Neural cell (in vitro differentiated cells): ENCODE measurements around the gene TGOLN2. TPM values are rescaled to one million over a fixed set of nuclear protein-coding genes. Genes with fewer than 3 reads are reported as not detected.

Experiments
- H2AFZ ChIP-seq: fragments of 200-600, 300-800 bp; sonication (generic), shearing (Covaris generic); 2 replicates; pipeline ENCODE4 v1.6.0; 2014; ENCODE audit warnings: low read depth, mild to moderate bottlenecking, antibody characterized with exemption, low read length, moderate library complexity
- H3F3A ChIP-seq: fragments of 200-600 bp; shearing (Covaris generic); 2 replicates; pipeline ENCODE4 v1.6.1; 2016; ENCODE audit warnings: mild to moderate bottlenecking, moderate library complexity, mixed read lengths, antibody characterized with exemption, low read length; ENCODE audit not compliant: insufficient read depth, poor library complexity, severe bottlenecking
- H3K27ac ChIP-seq: fragments of 200-600, 300-800 bp; sonication (generic), shearing (Covaris generic); 2 replicates; pipeline ENCODE4 v1.5.1; 2014; ENCODE audit warnings: mild to moderate bottlenecking, low read length, moderate library complexity
- H3K27me3 ChIP-seq: fragments of 300-800, 200-600 bp; sonication (generic), shearing (Covaris generic); 2 replicates; pipeline ENCODE4 v1.6.0; 2014; ENCODE audit warnings: mild to moderate bottlenecking, low read depth, low read length, moderate library complexity; ENCODE audit not compliant: insufficient read depth
- H3K36me3 ChIP-seq: fragments of 300-800, 200-600 bp; sonication (generic), shearing (Covaris generic); 2 replicates; pipeline ENCODE4 v1.5.1; 2014; ENCODE audit warnings: mild to moderate bottlenecking, antibody characterized with exemption, low read length, moderate library complexity; ENCODE audit not compliant: insufficient read depth
- H3K4me2 ChIP-seq: fragments of 300-800, 200-600 bp; sonication (generic), shearing (Covaris generic); 2 replicates; pipeline ENCODE4 v1.6.0; 2014; ENCODE audit warnings: mild to moderate bottlenecking, low read length
- H3K4me3 ChIP-seq: fragments of 300-800, 200-600 bp; sonication (generic), shearing (Covaris generic); 2 replicates; pipeline ENCODE4 v1.5.1; 2014; ENCODE audit warnings: mild to moderate bottlenecking, low read length, moderate library complexity
- H3K79me2 ChIP-seq: fragments of 200-600 bp; shearing (Covaris generic); replicated peaks from 2 replicates; pipeline ENCODE4 v1.6.0; 2014; ENCODE audit warnings: mild to moderate bottlenecking, low read length, moderate library complexity; ENCODE audit not compliant: insufficient read depth
- H3K9ac ChIP-seq: fragments of 300-800, 200-600 bp; sonication (generic), shearing (Covaris generic); 2 replicates; pipeline ENCODE4 v1.6.1; 2016; ENCODE audit warnings: mild to moderate bottlenecking, low read length, mixed read lengths
- H3K9me2 ChIP-seq: fragments of 200-600 bp; shearing (Covaris generic); 2 replicates; pipeline ENCODE4 v1.6.1; 2016; ENCODE audit warnings: mild to moderate bottlenecking, low read length, mixed read lengths; ENCODE audit not compliant: insufficient read depth
- H3K9me3 ChIP-seq: fragments of 200-600, 300-800 bp; sonication (generic), shearing (Covaris generic); 2 replicates; pipeline ENCODE4 v1.6.1; 2016; ENCODE audit warnings: mild to moderate bottlenecking, mixed run types, low read length, moderate library complexity, mixed read lengths
- H4K20me1 ChIP-seq: fragments of 200-600 bp; shearing (Covaris generic); 2 replicates; pipeline ENCODE4 v1.6.1; 2016; ENCODE audit warnings: mild to moderate bottlenecking, mixed run types; ENCODE audit not compliant: insufficient read depth
- EZH2 ChIP-seq: fragments of 200-600, 300-800 bp; shearing (Covaris generic), sonication (generic); IDR thresholded peaks from 2 replicates; pipeline ENCODE4 v1.6.1; 2014; ENCODE audit warnings: antibody characterized with exemption, low read length, borderline replicate concordance, mild to moderate bottlenecking; ENCODE audit not compliant: insufficient read depth, poor library complexity, severe bottlenecking
- polyA plus RNA-seq: library from polyadenylated mRNA; depleted of rRNA; stranded (reverse); fragments of >200 nt; gene quantifications from 2 replicates; pipeline ENCODE4 v1.2.3, GENCODE V29; 2014
- small RNA-seq, 3 experiments: library from RNA; depleted of rRNA; stranded (forward); fragments of <200 nt; gene quantifications; one replicate each; pipeline ENCODE3, GENCODE V24; 2012

Gene TGOLN2
- polyA plus RNA-seq, 1 donor from 2014 or later: 22.7 TPM

GRCh38 chr2:85269959-85270358 lies 57.8 kb downstream of the TGOLN2 start:
- H3K9ac ChIP-seq: no peak overlapping the region
- no peaks in the 10 kb centered on the region for H3K9me3 ChIP-seq
- H3K9me2 ChIP-seq: no peaks in the 10 kb centered on the region
- no peaks in the 10 kb centered on the region for H3K36me3 ChIP-seq
- H3F3A ChIP-seq: no peaks in the 10 kb centered on the region
- no peak overlapping the region for H3K4me3 ChIP-seq
- H3K27me3 ChIP-seq: no peaks in the 10 kb centered on the region
- TF ChIP-seq EZH2: no peak
- no peak overlapping the region for H2AFZ ChIP-seq
- H3K4me2 ChIP-seq: no peak overlapping the region
- no peak overlapping the region for H3K27ac ChIP-seq
- H4K20me1 ChIP-seq: no peaks in the 10 kb centered on the region
- no peaks in the 10 kb centered on the region for H3K79me2 ChIP-seq

Small RNA genes within 50 kb of the gene (small RNA-seq; reads per million reads assigned to genes)
- 0 reads per million in 3 experiments for gene AC062037.1
- 0 to 1.2 (median 0) reads per million in 3 experiments for gene RF00019
- 0 reads per million in 3 experiments for gene RN7SL113P

Other genes with a start within 250 kb of the TGOLN2 start
- gene TCF7L1, start 194.6 kb downstream of the TGOLN2 start, polyA plus RNA-seq: 0.14 TPM in 1 of 2 replicates, not detected in the other
- 10.9 and 13.3 TPM in 2 replicates for gene RETSAT, start 26.5 kb upstream of the TGOLN2 start, polyA plus RNA-seq
- 39.7 and 52.6 TPM in 2 replicates for gene ELMOD3, start 26.8 kb upstream of the TGOLN2 start, polyA plus RNA-seq
- not detected in 2 replicates for gene CAPG, start 82.4 kb upstream of the TGOLN2 start, polyA plus RNA-seq
- not detected in 2 replicates for gene SH2D6, start 90.7 kb upstream of the TGOLN2 start, polyA plus RNA-seq
- 230 and 233 TPM in 2 replicates for gene MAT2A, start 211.2 kb upstream of the TGOLN2 start, polyA plus RNA-seq
- 33.9 and 41.4 TPM in 2 replicates for gene GGCX, start 233.5 kb upstream of the TGOLN2 start, polyA plus RNA-seq
- gene VAMP8, start 249.6 kb upstream of the TGOLN2 start, polyA plus RNA-seq: not detected in 2 replicates